SW480 (cell line): ENCODE data around the gene ZNF362.
"Not testable (repeated sequence)": the region's sequence is repeated elsewhere in the genome, so short reads cannot be mapped to it uniquely, and the experiment has no call there.

Source experiments
- DNase-seq: peaks from one replicate; pipeline ENCODE4 v3.0.0-alpha.2; 2016; ENCODE audit warnings: low spot score

ZNF362 gene

GRCh38 chr1:33256471-33257206 lies at the start of gene ZNF362:
Gene ZNF362 (plus strand): TSS chr1:33256492. CDS start chr1:33270575, 14,083 bp downstream.
- DNase-seq = peak; percentile 63

- no peak for DNase-seq
These were observed 44.3 kb upstream of the ZNF362 start for GRCh38 chr1:33211972-33212371.

GRCh38 chr1:33219886-33220661 lies 36.2 kb upstream of the ZNF362 start:
- peak; percentile 31 for DNase-seq

GRCh38 chr1:33220676-33221384 lies 35.5 kb upstream of the ZNF362 start:
- DNase-seq = peak; percentile 52

- no peak for DNase-seq
These were observed 34.9 kb upstream of the ZNF362 start for GRCh38 chr1:33221385-33221758.

GRCh38 chr1:33222381-33222780 lies 33.9 kb upstream of the ZNF362 start:
- DNase-seq = no peak

GRCh38 chr1:33224166-33224707 lies 32.1 kb upstream of the ZNF362 start:
- DNase-seq = no peak

- DNase-seq = no peak
These were observed 30.7 kb upstream of the ZNF362 start for GRCh38 chr1:33225586-33225985.

- DNase-seq = no peak
These were observed 27.3 kb upstream of the ZNF362 start for GRCh38 chr1:33228935-33229487.

- no peak for DNase-seq
These were observed 25.1 kb upstream of the ZNF362 start for GRCh38 chr1:33231166-33231565.

GRCh38 chr1:33232716-33233115 lies 23.6 kb upstream of the ZNF362 start:
- DNase-seq = no peak

GRCh38 chr1:33234131-33234530 lies 22.2 kb upstream of the ZNF362 start:
- no peak for DNase-seq

GRCh38 chr1:33234588-33234990 lies 21.7 kb upstream of the ZNF362 start:
- no peak for DNase-seq

- no peak for DNase-seq
These were observed 20.8 kb upstream of the ZNF362 start for GRCh38 chr1:33235521-33235920.

GRCh38 chr1:33236498-33236897 lies 19.8 kb upstream of the ZNF362 start:
- no peak for DNase-seq

- no peak for DNase-seq
These were observed 18.7 kb upstream of the ZNF362 start for GRCh38 chr1:33237579-33237978.

GRCh38 chr1:33238194-33238724 lies 18.0 kb upstream of the ZNF362 start:
- not testable (repeated sequence) for DNase-seq

GRCh38 chr1:33239410-33239809 lies 16.9 kb upstream of the ZNF362 start:
- DNase-seq = not testable (repeated sequence)

GRCh38 chr1:33241866-33242265 lies 14.4 kb upstream of the ZNF362 start:
- no peak for DNase-seq

GRCh38 chr1:33242652-33243051 lies 13.6 kb upstream of the ZNF362 start:
- DNase-seq = no peak

GRCh38 chr1:33244143-33244808 lies 12.0 kb upstream of the ZNF362 start:
- DNase-seq = peak; percentile 81
